ENCODE measurements around the gene KLHL18. TPM values are rescaled to one million over a fixed set of nuclear protein-coding genes. Genes with fewer than 3 reads are reported as not detected.
A peak's percentile ranks its signal among the peaks of the same experiment; 100 is the strongest.

Gene KLHL18
- total RNA-seq, 4 donors from 2014 or later: 10.4 to 18.1 (median 16.5) TPM

DNA sequence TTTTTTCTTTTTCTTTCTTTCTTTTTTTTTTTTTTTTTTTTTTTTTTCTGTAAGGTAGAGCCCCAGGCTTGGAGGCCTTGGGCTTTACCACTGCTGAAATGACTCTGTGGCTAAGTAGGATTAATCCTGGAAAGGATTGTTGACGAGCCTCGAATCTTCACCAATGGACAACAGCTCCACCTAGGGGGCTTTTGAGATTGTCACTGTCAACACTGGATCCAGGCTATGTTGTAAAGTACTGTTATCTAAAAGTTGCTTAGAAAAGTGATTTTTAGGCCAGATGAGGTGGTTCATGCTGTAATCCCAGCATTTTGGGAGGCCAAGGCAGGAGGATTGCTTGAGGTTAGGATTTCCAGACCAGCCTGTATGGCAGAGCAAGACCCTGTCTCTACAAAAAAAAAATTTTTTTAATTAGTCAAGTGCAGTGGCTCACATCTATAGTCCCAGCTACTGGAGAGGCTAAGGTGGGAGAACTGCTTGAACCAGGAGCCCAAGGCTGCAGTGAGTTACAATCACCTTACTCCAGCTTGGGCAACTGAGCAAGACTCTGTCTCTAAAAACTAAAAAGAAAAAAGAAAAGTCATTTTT is 41.6 kb downstream of the KLHL18 start:
- no peak for DNase-seq (ENCODE audit: extremely low spot score)
- no peaks in the 10 kb centered on the region for H3K27me3 ChIP-seq
- H3K9me3 ChIP-seq: no peaks in the 10 kb centered on the region
- intact Hi-C loops (cut with DNase I): no loop called here
- TF ChIP-seq POLR2AphosphoS5 (IDR thresholded peaks at IDR 0.05) (peak in 1 of 2 donors; percentile 17), EP300 (IDR thresholded peaks at IDR 0.05) (no peak), POLR2A (IDR thresholded peaks at IDR 0.05; ENCODE audit: low read depth) (no peak)
- TF ChIP-seq, protein P1, sequence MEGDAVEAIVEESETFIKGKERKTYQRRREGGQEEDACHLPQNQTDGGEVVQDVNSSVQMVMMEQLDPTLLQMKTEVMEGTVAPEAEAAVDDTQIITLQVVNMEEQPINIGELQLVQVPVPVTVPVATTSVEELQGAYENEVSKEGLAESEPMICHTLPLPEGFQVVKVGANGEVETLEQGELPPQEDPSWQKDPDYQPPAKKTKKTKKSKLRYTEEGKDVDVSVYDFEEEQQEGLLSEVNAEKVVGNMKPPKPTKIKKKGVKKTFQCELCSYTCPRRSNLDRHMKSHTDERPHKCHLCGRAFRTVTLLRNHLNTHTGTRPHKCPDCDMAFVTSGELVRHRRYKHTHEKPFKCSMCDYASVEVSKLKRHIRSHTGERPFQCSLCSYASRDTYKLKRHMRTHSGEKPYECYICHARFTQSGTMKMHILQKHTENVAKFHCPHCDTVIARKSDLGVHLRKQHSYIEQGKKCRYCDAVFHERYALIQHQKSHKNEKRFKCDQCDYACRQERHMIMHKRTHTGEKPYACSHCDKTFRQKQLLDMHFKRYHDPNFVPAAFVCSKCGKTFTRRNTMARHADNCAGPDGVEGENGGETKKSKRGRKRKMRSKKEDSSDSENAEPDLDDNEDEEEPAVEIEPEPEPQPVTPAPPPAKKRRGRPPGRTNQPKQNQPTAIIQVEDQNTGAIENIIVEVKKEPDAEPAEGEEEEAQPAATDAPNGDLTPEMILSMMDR (IDR thresholded peaks at IDR 0.05): peak; percentile 56 to 73 (median 61)
- no CpG with 5 or more reads among the region's 2 CpGs for WGBS
- H3K4me3 ChIP-seq: no peak overlapping the region
- peaks cover 0 to 9% (median 6%) of the 10 kb centered on the region in 4 donors for H3K4me1 ChIP-seq
- peaks cover 13 to 89% (median 80%) of the 10 kb centered on the region in 4 donors for H3K36me3 ChIP-seq
- peak overlapping the region in 1 of 4 donors; percentile 43 for H3K27ac ChIP-seq (replicated peaks in 1 of 4)

DNA sequence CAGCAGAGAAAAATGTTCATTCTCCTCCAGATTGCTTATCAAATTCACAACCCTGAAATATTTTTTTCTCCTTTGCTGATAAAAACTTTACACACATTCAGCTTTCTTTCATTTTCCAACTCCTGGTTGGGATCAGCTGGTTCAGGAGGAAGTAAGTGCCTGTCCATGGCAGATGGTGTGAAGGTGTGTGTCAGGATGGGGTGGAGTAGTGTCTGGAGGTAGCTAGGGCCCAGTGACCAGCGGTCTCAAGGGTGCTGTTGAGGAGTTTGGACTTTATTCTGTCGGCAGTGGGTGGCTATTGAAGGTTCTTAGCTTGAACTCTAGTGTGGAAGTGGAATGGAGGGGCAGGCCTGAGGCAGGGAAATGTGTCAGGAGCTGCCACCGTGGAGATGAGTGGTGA is 51.2 kb downstream of the KLHL18 start:
- intact Hi-C loops (cut with DNase I): no loop called here
- 77% methylated on average over 3 of the region's 3 CpGs for WGBS

DNA sequence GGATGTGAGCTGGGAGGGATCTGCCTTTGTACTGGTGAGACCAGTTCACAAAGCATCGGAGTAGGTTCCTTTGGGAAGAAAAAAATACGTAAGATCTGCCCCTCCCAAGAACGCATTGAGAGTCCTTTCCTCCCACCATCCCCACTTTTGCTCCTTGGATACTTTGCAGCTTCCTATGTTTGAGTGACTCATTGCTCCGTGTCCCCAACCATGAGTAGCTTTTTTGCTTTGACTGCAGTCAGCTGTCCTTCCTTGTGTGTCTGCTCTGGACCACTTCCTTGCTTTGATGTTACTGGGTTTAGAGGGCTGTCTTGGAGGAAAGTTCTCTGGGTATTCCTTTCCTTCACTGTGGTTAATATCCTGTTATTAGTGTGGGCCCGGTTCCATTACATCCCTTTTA is 54.9 kb downstream of the KLHL18 start:
- no peak for TF ChIP-seq POLR2AphosphoS5 (IDR thresholded peaks at IDR 0.05)
- no peak for TF ChIP-seq POLR2A (IDR thresholded peaks at IDR 0.05; ENCODE audit: low read depth)
- TF ChIP-seq, protein P1 (IDR thresholded peaks at IDR 0.05): no peak
- no peak for TF ChIP-seq EP300 (IDR thresholded peaks at IDR 0.05)

More for the DNA sequence above, 51.2 kb downstream of the KLHL18 start:
- Histone ChIP-seq H3K27ac (replicated peaks in 1 of 4) (no peak overlapping the region), H3K36me3 (peaks cover 58 to 100% (median 99%) of the 10 kb centered on the region in 4 donors), H3K4me3 (no peak overlapping the region), H3K9me3 (no peaks in the 10 kb centered on the region), H3K4me1 (no peaks in the 10 kb centered on the region), H3K27me3 (no peaks in the 10 kb centered on the region)
- TF ChIP-seq, protein P1 (IDR thresholded peaks at IDR 0.05): no peak
- no peak for TF ChIP-seq EP300 (IDR thresholded peaks at IDR 0.05)
- TF ChIP-seq POLR2A (IDR thresholded peaks at IDR 0.05; ENCODE audit: low read depth): no peak
- no peak for DNase-seq (ENCODE audit: extremely low spot score)

GRCh38 chr3:47339951-47340350 is 57.2 kb downstream of the KLHL18 start:
- Histone ChIP-seq H3K9me3 (no peaks in the 10 kb centered on the region), H3K36me3 (peaks cover 40 to 100% (median 92%) of the 10 kb centered on the region in 4 donors), H3K4me1 (no peaks in the 10 kb centered on the region), H3K4me3 (no peak overlapping the region), H3K27ac (replicated peaks in 1 of 4) (no peak overlapping the region), H3K27me3 (no peaks in the 10 kb centered on the region)
- WGBS: 93% methylated on average over 2 of the region's 2 CpGs
- intact Hi-C loops (cut with DNase I): no loop called here
- TF ChIP-seq POLR2AphosphoS5 (IDR thresholded peaks at IDR 0.05): no peak
- TF ChIP-seq POLR2A (IDR thresholded peaks at IDR 0.05; ENCODE audit: low read depth): no peak
- TF ChIP-seq, protein P1 (IDR thresholded peaks at IDR 0.05): no peak
- TF ChIP-seq EP300 (IDR thresholded peaks at IDR 0.05): no peak
- DNase-seq (ENCODE audit: extremely low spot score): no peak

More for the DNA sequence above, 54.9 kb downstream of the KLHL18 start:
- no peaks in the 10 kb centered on the region for H3K9me3 ChIP-seq
- no peaks in the 10 kb centered on the region for H3K4me1 ChIP-seq
- H3K27ac ChIP-seq (replicated peaks in 1 of 4): no peak overlapping the region
- H3K36me3 ChIP-seq: peaks cover 40 to 100% (median 93%) of the 10 kb centered on the region in 4 donors
- intact Hi-C loops (cut with DNase I): no loop called here
- H3K27me3 ChIP-seq: no peaks in the 10 kb centered on the region
- WGBS: 93% methylated on average over 5 of the region's 5 CpGs
- no peak for DNase-seq (ENCODE audit: extremely low spot score)
- no peak overlapping the region for H3K4me3 ChIP-seq

GRCh38 chr3:47340866-47341265 is 58.1 kb downstream of the KLHL18 start:
- no peaks in the 10 kb centered on the region for H3K4me1 ChIP-seq
- WGBS: 77% methylated on average over 2 of the region's 2 CpGs
- no peaks in the 10 kb centered on the region for H3K9me3 ChIP-seq
- DNase-seq (ENCODE audit: extremely low spot score): no peak
- intact Hi-C loops (cut with DNase I): no loop called here
- no peak overlapping the region for H3K27ac ChIP-seq (replicated peaks in 1 of 4)
- H3K27me3 ChIP-seq: no peaks in the 10 kb centered on the region
- H3K4me3 ChIP-seq: no peak overlapping the region
- peaks cover 34 to 100% (median 92%) of the 10 kb centered on the region in 4 donors for H3K36me3 ChIP-seq
- no peak for TF ChIP-seq POLR2A (IDR thresholded peaks at IDR 0.05; ENCODE audit: low read depth)
- TF ChIP-seq POLR2AphosphoS5 (IDR thresholded peaks at IDR 0.05): no peak
- TF ChIP-seq, protein P1 (IDR thresholded peaks at IDR 0.05): no peak
- TF ChIP-seq EP300 (IDR thresholded peaks at IDR 0.05): no peak

Data from esophagus muscularis mucosa (tissue), 4 donors.